ENCODE results near the gene SREBF1.

The SREBF1 gene

GRCh38 chr17:17772231-17772630 is 64.6 kb downstream of the SREBF1 start:
- DNase-seq, result no peak

GRCh38 chr17:17771498-17772201 is 65.1 kb downstream of the SREBF1 start:
- DNase-seq, result no peak

- no peak for DNase-seq
These were observed 66.1 kb downstream of the SREBF1 start for GRCh38 chr17:17770632-17771044.

GRCh38 chr17:17769869-17770631 is 66.7 kb downstream of the SREBF1 start:
- no peak for DNase-seq

GRCh38 chr17:17768424-17769088 is 68.2 kb downstream of the SREBF1 start:
- no peak for DNase-seq

- DNase-seq, result no peak
These were observed 68.8 kb downstream of the SREBF1 start for GRCh38 chr17:17767887-17768418.

GRCh38 chr17:17767154-17767869 is 69.5 kb downstream of the SREBF1 start:
- DNase-seq, result no peak

- DNase-seq, result no peak
These were observed 70.1 kb downstream of the SREBF1 start for GRCh38 chr17:17766744-17767120.

- no peak for DNase-seq
These were observed 70.6 kb downstream of the SREBF1 start for GRCh38 chr17:17766077-17766743.

GRCh38 chr17:17765359-17766076 is 71.3 kb downstream of the SREBF1 start:
- DNase-seq, result no peak

GRCh38 chr17:17763734-17764133 is 73.1 kb downstream of the SREBF1 start:
- DNase-seq, result no peak

GRCh38 chr17:17763136-17763535 is 73.7 kb downstream of the SREBF1 start:
- no peak for DNase-seq

- no peak for DNase-seq
These were observed 74.1 kb downstream of the SREBF1 start for GRCh38 chr17:17762744-17763105.
